Measurements from ENCODE around the gene KCNMB3.
"Not testable (repeated sequence)": the region's sequence is repeated elsewhere in the genome, so short reads cannot be mapped to it uniquely, and the experiment has no call there.

Gene KCNMB3

DNA sequence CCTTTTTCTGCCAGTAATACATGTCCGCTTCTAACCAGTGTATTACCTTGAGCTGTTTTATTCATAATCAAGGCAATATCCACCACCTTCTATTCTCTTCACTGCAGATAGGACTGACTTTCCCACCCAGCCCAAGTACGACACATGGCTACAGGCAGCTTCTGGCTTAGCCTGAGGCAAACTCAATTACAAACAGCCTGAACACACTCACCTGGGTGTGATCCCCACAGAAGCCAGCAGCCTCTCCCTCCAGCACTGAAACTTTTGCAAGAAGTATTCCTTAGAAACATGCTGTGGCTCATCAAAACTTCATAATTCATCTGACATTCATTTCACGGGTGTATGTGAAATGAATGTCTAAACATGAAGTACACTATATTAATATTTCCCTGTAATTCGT, 13.5 kb upstream of the KCNMB3 start:
- DNase-seq (ENCODE audit: low spot score), result no peak

- DNase-seq (ENCODE audit: low spot score), result no peak
These were observed 12.2 kb upstream of the KCNMB3 start for GRCh38 chr3:179263134-179263533.

GRCh38 chr3:179260949-179261765, 10.2 kb upstream of the KCNMB3 start:
- DNase-seq (ENCODE audit: low spot score), result peak; percentile 64

DNA sequence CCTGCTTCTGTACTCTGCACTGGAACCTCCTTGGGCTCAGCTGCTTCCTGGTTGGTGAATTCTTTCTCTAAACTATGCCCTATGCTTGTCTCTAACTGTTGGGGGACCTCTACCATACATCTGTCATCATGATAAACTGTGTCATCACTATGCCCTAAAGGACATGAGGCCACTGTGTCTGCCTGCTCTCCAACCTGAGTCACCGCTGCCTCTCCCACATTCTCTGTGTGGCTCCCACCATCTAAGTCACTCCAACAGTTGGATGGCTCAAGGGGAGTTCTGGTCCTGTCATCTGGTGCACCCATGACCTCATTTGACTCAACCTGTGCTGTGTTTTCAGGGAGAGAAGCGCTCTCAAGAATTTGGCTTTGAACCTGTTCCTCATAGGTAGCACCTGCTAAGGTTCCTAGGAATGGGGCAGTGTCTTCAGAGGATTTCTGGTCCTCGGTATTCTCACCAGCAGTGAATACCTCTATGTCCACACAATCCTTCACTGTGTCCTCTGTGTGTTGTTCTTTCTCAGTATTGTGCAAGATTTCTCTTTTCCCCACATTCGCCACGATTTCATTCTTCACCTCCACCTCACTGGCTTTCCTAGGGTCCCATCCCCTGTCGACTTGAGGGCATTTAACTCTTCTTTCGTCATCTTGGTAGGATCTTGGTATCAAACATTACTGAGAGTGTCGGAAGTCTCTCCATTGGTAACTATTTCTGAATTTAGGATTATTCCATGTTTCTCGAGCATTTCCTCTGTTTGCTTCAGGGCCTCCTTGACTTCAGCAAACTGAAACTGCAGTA, 9.2 kb upstream of the KCNMB3 start:
- DNase-seq (ENCODE audit: low spot score), result not testable (repeated sequence)

DNA sequence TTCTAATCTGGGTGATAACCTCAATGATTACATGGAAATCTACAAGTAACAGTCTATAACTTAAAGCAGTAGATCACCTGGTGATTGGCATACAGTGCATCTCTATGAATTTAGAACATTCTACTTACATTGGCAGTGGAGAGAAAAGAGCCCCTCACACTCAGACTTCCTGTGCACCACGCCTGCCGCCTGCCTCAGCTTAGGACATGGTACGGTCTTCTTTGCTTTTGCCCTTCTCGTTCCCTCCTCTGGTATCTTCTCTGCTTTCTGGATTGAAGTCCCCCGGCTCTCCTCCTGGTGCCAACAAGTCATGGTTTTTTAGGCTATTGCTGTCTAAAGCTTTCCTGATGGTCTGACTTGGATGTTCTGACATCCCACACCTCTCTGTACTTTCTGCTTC, 7.9 kb upstream of the KCNMB3 start:
- DNase-seq (ENCODE audit: low spot score), result no peak

GRCh38 chr3:179257742-179258141, 6.8 kb upstream of the KCNMB3 start:
- DNase-seq (ENCODE audit: low spot score), result not testable (repeated sequence)

GRCh38 chr3:179256813-179257212, 5.9 kb upstream of the KCNMB3 start:
- no peak for DNase-seq (ENCODE audit: low spot score)

GRCh38 chr3:179247289-179248015, 3.5 kb downstream of the KCNMB3 start:
- DNase-seq (ENCODE audit: low spot score), result no peak

DNA sequence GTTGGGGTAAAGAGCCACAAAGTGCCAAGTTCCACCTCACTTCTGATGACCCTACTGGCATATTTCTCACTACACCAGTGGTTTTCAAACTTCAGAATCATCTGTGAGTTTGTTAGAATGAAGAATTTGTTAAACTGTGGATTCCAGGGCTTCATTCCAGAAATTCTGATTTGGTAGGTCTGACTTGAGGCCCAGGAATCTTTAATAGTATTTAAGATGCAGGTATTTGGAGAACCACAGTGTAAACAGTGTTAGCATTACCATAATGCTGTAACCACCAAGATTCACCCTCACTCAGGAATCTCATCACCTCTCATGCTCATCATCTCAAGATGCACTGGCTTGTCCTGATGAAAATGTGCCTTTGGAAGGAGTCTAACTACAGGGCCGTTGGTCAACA, 6.0 kb downstream of the KCNMB3 start:
- DNase-seq (ENCODE audit: low spot score), result no peak

GRCh38 chr3:179242859-179243258, 8.1 kb downstream of the KCNMB3 start:
- DNase-seq (ENCODE audit: low spot score), result not testable (repeated sequence)

DNA sequence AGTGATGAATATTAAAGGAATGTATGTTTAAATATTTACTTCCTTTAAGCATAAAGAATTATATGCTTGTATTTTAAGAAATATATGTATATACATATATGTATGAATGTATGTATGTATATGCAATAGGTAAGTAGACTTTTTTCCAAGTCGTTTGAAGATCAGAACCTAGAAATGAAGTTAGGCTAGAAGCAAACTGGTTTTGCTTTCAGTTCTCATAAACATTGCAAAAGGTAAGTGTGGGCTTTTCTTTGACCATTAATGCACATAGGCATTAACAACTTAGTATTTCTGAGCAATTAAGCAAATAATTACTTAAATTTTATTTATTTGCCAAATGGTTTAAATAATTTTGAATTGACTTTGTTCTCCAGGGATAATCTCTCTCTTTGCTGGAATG, 10.6 kb downstream of the KCNMB3 start:
- DNase-seq (ENCODE audit: low spot score), result not testable (repeated sequence)

- no peak for DNase-seq (ENCODE audit: low spot score)
These were observed 14.1 kb downstream of the KCNMB3 start for GRCh38 chr3:179236669-179237301.

DNA sequence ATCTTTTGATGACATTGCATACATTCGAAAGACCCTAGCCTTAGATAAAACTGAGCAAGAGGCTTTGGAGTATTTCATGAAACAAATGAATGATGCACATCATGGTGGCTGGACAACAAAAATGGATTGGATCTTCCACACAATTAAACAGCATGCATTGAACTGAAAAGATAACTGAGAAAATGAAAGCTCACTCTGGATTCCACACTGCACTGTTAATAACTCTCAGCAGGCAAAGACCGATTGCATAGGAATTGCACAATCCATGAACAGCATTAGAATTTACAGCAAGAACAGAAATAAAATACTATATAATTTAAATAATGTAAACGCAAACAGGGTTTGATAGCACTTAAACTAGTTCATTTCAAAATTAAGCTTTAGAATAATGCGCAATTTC, 16.7 kb downstream of the KCNMB3 start:
- no peak for DNase-seq (ENCODE audit: low spot score)

- no peak for DNase-seq (ENCODE audit: low spot score)
These were observed 17.9 kb downstream of the KCNMB3 start for GRCh38 chr3:179233043-179233442.

GRCh38 chr3:179229177-179229576, 21.7 kb downstream of the KCNMB3 start:
- DNase-seq (ENCODE audit: low spot score), result no peak

GRCh38 chr3:179227349-179227748, 23.6 kb downstream of the KCNMB3 start:
- no peak for DNase-seq (ENCODE audit: low spot score)

GRCh38 chr3:179224584-179224983, 26.3 kb downstream of the KCNMB3 start:
- DNase-seq (ENCODE audit: low spot score), result no peak

- DNase-seq (ENCODE audit: low spot score), result no peak
These were observed 27.4 kb downstream of the KCNMB3 start for GRCh38 chr3:179223548-179223947.

GRCh38 chr3:179218213-179218612, 32.7 kb downstream of the KCNMB3 start:
- not testable (repeated sequence) for DNase-seq (ENCODE audit: low spot score)

DNA sequence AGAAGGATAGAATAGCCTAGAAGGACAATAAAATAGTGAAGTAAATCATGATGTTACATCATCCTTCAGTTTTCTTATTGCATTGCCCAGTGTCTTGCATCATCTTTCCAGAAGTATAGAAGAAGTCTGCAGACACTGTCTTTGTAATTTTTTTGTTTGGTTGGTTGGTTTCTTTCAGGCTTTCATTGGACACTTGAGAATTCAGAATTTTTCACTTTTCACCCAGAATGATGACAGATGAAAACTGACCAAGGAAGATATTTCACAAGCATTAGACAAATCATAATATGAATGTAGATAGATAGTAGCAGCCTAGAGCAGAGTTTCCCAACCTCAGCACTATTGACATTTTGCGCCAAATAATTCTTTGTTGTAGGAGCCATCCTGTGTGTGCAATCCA, 35.4 kb downstream of the KCNMB3 start:
- not testable (repeated sequence) for DNase-seq (ENCODE audit: low spot score)

GRCh38 chr3:179200790-179201189, 50.1 kb downstream of the KCNMB3 start:
- no peak for DNase-seq (ENCODE audit: low spot score)

GRCh38 chr3:179196700-179197099, 54.2 kb downstream of the KCNMB3 start:
- DNase-seq (ENCODE audit: low spot score), result no peak
